ENCODE measurements around the gene SLC41A3.

GRCh38 chr3:126098391-126098858 is 14.5 kb upstream of the SLC41A3 start:
- TF ChIP-seq CTCF (IDR thresholded peaks at IDR 0.05; ENCODE audit: insufficient read depth, low read depth, low read length) = no peak
- no peak for TF ChIP-seq EZH2 (IDR thresholded peaks at IDR 0.05; ENCODE audit: insufficient read depth, low read length)
